ENCODE measurements around the gene TBX4. TPM values are rescaled to one million over a fixed set of nuclear protein-coding genes. Genes with fewer than 3 reads are reported as not detected.

The TBX4 gene
- total RNA-seq, 1 experiment from 2014 or later: 0.05 TPM

- Histone ChIP-seq H3K27me3 (replicated peaks) (peaks cover 7% of the 10 kb centered on the region; the same call in 1 of the 2 replicates), H3K36me3 (no peaks in the 10 kb centered on the region), H3K27ac (no peak overlapping the region), H3K9me3 (replicated peaks) (no peaks in the 10 kb centered on the region), H3K4me1 (replicated peaks) (peaks cover 10% of the 10 kb centered on the region), H3K4me3 (no peak overlapping the region)
- no peak for DNase-seq (ENCODE audit: low read depth in 1 of 2, low spot score in 2 of 2)
These were observed 13.5 kb downstream of the TBX4 start for GRCh38 chr17:61465550-61466237.

DNA sequence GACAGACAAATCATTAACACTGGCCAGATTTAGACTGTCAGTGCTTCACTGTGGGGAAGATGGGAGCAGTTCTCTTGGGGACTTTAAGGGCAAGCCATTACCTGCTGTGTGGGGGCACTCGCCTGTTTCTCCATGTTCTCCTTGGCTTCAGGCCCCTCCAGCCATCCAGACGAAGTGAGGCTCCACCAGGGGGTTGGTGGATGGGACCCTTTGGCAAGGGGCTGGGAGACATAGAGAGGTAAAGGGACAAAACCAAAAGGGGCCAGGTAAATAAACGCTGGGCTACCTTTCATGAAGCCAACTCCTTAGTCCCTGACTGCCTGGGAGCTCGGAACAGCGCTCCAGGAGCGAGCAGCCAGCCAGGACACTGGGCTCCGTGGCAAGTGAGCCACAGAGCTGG is 14.0 kb downstream of the TBX4 start:
- H3K27ac ChIP-seq: no peak overlapping the region
- no peak for DNase-seq (ENCODE audit: low read depth in 1 of 2, low spot score in 2 of 2)
- no peak overlapping the region for H3K4me3 ChIP-seq
- H3K27me3 ChIP-seq (replicated peaks): peaks cover 4% of the 10 kb centered on the region; the same call in 1 of the 2 replicates
- no peaks in the 10 kb centered on the region for H3K36me3 ChIP-seq
- H3K9me3 ChIP-seq (replicated peaks): no peaks in the 10 kb centered on the region
- peaks cover 10% of the 10 kb centered on the region for H3K4me1 ChIP-seq (replicated peaks)

DNA sequence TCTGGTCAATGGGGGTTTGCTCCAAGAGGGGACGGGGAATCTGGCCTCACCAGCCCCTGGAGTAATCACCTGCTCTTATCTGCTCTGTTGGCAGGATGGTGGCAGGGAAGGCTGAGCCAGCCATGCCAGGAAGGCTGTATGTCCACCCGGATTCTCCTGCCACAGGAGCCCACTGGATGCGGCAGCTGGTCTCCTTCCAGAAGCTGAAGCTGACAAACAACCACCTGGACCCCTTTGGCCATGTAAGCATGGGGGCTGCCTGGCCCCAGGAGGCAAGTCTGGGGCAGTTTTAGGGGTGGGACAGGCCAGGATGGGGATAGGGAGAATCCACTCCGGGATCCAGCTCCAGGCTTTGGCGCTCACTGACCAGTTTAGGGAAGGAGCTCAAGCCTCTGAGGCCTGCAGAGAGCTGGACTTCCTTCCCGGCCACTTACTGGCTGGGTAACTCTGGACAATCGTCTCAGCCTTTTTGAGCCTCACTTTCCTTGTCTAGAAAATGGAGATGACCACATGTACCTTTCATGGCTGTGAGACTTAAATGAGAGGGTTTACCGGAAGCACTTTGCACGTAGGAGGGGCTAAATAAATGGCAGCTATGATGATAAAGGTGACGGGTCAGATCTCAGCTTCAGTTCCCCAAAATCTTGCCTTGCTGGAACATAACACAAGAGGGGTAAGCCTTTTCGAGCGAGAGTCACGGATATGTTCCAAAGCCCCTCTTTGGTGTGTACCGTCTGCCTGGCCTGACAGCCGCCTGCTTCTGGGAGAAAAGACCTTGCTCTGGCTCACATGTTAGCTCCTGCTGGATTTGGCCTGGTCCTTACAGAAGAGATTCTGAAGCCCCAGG is 15.4 kb downstream of the TBX4 start:
- DNase-seq (ENCODE audit: low read depth in 1 of 2, low spot score in 2 of 2): peak in 1 of 2 experiments; percentile 47
- Histone ChIP-seq H3K4me3 (no peak overlapping the region), H3K36me3 (no peaks in the 10 kb centered on the region), H3K4me1 (replicated peaks) (peaks cover 6% of the 10 kb centered on the region), H3K27me3 (replicated peaks) (no peaks in the 10 kb centered on the region), H3K27ac (no peak overlapping the region), H3K9me3 (replicated peaks) (no peaks in the 10 kb centered on the region)

- H3K9me3 ChIP-seq (replicated peaks): no peaks in the 10 kb centered on the region
- no peaks in the 10 kb centered on the region for H3K36me3 ChIP-seq
- peaks cover 6% of the 10 kb centered on the region for H3K4me1 ChIP-seq (replicated peaks)
- H3K27ac ChIP-seq: no peak overlapping the region
- H3K27me3 ChIP-seq (replicated peaks): no peaks in the 10 kb centered on the region
- H3K4me3 ChIP-seq: no peak overlapping the region
- no peak for DNase-seq (ENCODE audit: low read depth in 1 of 2, low spot score in 2 of 2)
These were observed 16.2 kb downstream of the TBX4 start for GRCh38 chr17:61468263-61468907.

- peaks cover 6% of the 10 kb centered on the region for H3K4me1 ChIP-seq (replicated peaks)
- no peaks in the 10 kb centered on the region for H3K36me3 ChIP-seq
- no peaks in the 10 kb centered on the region for H3K27me3 ChIP-seq (replicated peaks)
- H3K4me3 ChIP-seq: no peak overlapping the region
- no peaks in the 10 kb centered on the region for H3K9me3 ChIP-seq (replicated peaks)
- DNase-seq (ENCODE audit: low read depth in 1 of 2, low spot score in 2 of 2): no peak
- no peak overlapping the region for H3K27ac ChIP-seq
These were observed 17.3 kb downstream of the TBX4 start for GRCh38 chr17:61469474-61469873.

DNA sequence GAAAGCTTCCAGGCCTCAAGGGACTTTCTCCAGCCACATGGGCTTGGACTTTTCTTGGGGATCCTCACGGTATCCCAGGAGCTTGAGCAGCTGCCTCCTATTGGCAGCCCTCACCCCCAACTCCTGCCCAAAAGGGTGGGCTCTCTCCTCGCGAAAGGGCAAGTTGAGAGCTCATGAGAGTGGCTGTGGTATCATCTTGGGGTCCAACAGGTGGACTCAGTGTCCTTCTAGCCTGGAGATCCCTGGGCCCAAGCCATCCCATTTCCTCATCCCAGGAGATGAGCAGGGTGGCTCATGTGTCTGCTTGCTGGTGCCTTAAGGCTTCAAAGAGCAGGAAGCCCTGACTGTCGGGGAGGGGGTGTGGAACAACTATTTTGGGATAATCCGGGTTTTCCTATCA is 17.7 kb downstream of the TBX4 start:
- no peaks in the 10 kb centered on the region for H3K36me3 ChIP-seq
- H3K27me3 ChIP-seq (replicated peaks): no peaks in the 10 kb centered on the region

GRCh38 chr17:61470530-61471136 is 18.4 kb downstream of the TBX4 start:
- Histone ChIP-seq H3K27me3 (replicated peaks) (no peaks in the 10 kb centered on the region), H3K4me1 (replicated peaks) (peaks cover 6% of the 10 kb centered on the region), H3K36me3 (no peaks in the 10 kb centered on the region), H3K4me3 (no peak overlapping the region), H3K9me3 (replicated peaks) (0 out of 2 replicates have a peak, but pooled peaks cover 2% of the 10 kb centered on the region), H3K27ac (no peak overlapping the region)
- DNase-seq (ENCODE audit: low read depth in 1 of 2, low spot score in 2 of 2): no peak

More for the DNA sequence above, 17.7 kb downstream of the TBX4 start:
- DNase-seq (ENCODE audit: low read depth in 1 of 2, low spot score in 2 of 2): no peak
- Histone ChIP-seq H3K4me1 (replicated peaks) (peaks cover 6% of the 10 kb centered on the region), H3K9me3 (replicated peaks) (no peaks in the 10 kb centered on the region), H3K27ac (no peak overlapping the region), H3K4me3 (no peak overlapping the region)

DNA sequence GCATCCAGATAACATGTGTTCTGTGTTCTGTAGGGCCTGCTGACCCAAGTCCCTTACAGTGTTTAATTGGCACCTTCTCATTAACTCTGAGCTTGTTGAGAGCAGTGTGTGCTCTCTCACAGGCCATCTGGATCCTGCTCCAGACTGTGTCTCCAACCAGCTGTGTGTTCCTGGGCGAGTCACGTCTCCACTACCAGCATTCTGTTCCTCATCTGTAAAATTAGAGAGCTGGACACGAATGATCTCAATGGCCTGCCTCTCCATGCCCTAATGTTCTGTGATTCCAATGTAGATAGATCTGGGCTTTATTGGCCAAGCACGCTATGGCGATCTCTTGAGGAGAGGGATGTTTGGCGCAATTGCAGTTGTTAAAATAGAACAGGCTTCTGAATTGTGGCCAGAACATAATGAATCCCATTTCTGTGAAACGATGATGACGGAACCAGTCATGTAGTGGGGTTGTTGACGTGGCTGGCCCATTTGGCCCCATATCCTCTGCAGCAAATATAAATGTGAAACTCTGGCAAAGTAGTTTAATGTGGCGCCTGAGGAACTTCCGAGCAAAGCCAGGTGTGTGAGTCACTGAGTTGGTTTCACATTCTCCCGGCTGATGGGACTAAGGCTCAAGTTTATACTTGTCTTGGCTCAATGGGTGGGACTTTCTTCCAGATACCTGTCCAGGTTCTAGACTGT is 22.2 kb downstream of the TBX4 start:
- H3K36me3 ChIP-seq: no peaks in the 10 kb centered on the region
- no peaks in the 10 kb centered on the region for H3K4me1 ChIP-seq (replicated peaks)
- no peaks in the 10 kb centered on the region for H3K27me3 ChIP-seq (replicated peaks)
- H3K9me3 ChIP-seq (replicated peaks): 0 out of 2 replicates have a peak, but pooled peaks cover 2% of the 10 kb centered on the region
- no peak overlapping the region for H3K4me3 ChIP-seq
- H3K27ac ChIP-seq: no peak overlapping the region
- no peak for DNase-seq (ENCODE audit: low read depth in 1 of 2, low spot score in 2 of 2)

- Histone ChIP-seq H3K27ac (no peak overlapping the region), H3K4me1 (replicated peaks) (no peaks in the 10 kb centered on the region), H3K36me3 (no peaks in the 10 kb centered on the region), H3K9me3 (replicated peaks) (0 out of 2 replicates have a peak, but pooled peaks cover 2% of the 10 kb centered on the region), H3K27me3 (replicated peaks) (no peaks in the 10 kb centered on the region), H3K4me3 (no peak overlapping the region)
- DNase-seq (ENCODE audit: low read depth in 1 of 2, low spot score in 2 of 2): no peak
These were observed 22.7 kb downstream of the TBX4 start for GRCh38 chr17:61474934-61475333.

DNA sequence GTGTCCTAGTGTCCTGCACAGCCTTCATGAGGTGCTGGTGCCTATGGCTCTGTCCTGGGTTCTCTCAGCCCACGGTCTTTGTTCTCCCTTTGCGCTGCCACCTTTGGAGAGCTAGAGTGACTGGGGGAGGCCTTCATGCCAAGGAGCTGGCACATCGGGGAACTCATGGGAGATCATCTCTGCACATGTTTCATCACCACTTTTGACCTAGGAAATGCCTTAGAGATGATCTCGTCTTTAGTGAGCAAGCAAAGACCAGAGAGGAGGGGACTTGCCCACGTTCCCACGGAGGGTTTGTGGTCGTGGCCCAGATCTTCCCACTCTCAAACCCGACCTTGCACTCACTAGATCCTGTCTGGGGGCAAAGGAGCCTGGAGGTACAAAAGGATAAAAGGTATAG is 23.5 kb downstream of the TBX4 start:
- no peaks in the 10 kb centered on the region for H3K27me3 ChIP-seq (replicated peaks)
- H3K9me3 ChIP-seq (replicated peaks): 0 out of 2 replicates have a peak, but pooled peaks cover 2% of the 10 kb centered on the region
- H3K27ac ChIP-seq: no peak overlapping the region
- no peak overlapping the region for H3K4me3 ChIP-seq
- no peak for DNase-seq (ENCODE audit: low read depth in 1 of 2, low spot score in 2 of 2)
- no peaks in the 10 kb centered on the region for H3K36me3 ChIP-seq
- no peaks in the 10 kb centered on the region for H3K4me1 ChIP-seq (replicated peaks)

GRCh38 chr17:61476476-61477203 is 24.4 kb downstream of the TBX4 start:
- Histone ChIP-seq H3K36me3 (no peaks in the 10 kb centered on the region), H3K27me3 (replicated peaks) (no peaks in the 10 kb centered on the region), H3K4me1 (replicated peaks) (no peaks in the 10 kb centered on the region), H3K9me3 (replicated peaks) (0 out of 2 replicates have a peak, but pooled peaks cover 2% of the 10 kb centered on the region), H3K4me3 (no peak overlapping the region), H3K27ac (no peak overlapping the region)
- no peak for DNase-seq (ENCODE audit: low read depth in 1 of 2, low spot score in 2 of 2)

DNA sequence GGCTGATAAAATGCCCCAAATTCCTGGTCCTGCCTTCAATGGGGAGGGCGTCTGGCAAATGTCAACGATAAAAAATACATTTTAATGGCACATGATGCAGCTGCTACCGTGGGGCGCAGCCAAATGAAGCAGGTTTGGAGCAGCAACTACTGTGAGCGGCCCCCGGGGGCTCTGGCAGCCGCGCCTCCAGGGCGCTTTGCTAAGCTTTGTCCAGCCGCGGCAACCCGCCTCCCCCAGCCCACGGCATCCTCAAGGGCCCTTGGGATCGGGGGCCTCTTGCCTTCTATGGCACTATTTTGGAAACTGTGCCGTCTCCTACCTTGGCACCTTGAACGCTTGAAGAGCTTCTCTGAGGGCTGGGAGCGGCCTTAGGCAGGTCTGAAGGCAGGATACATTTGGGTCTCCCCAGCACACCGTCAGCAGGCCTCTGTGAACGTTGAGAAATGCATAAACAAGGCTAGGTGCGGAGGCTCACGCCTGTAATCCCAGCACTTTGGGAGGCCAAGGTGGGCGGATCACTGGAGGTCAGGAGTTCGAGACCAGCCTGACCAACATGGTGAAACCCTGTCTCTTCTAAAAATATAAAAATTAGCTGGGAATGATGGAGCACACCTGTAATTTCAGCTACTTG is 25.1 kb downstream of the TBX4 start:
- DNase-seq (ENCODE audit: low read depth in 1 of 2, low spot score in 2 of 2): no peak
- Histone ChIP-seq H3K27ac (no peak overlapping the region), H3K9me3 (replicated peaks) (0 out of 2 replicates have a peak, but pooled peaks cover 2% of the 10 kb centered on the region), H3K4me1 (replicated peaks) (no peaks in the 10 kb centered on the region), H3K27me3 (replicated peaks) (no peaks in the 10 kb centered on the region), H3K36me3 (no peaks in the 10 kb centered on the region), H3K4me3 (no peak overlapping the region)

Data from SJSA1 (cell line).